ENCODE results near the gene MRPS2. TPM values are rescaled to one million over a fixed set of nuclear protein-coding genes. Genes with fewer than 3 reads are reported as not detected.

Gene MRPS2
- total and polyA plus RNA-seq, 2 donors (not counting 3 experiments of a cell fraction or from before 2014, with no cell fraction given) = 50.8 to 231 TPM

GRCh38 chr9:135498381-135499126 is 1.9 kb upstream of the MRPS2 start:
- TF ChIP-seq EZH2 (IDR thresholded peaks at IDR 0.05; ENCODE audit: borderline replicate concordance, low read depth, low read length, severe bottlenecking) = no peak
- TF ChIP-seq MAX (IDR thresholded peaks at IDR 0.05; ENCODE audit: insufficient read depth, insufficient read length) = no peak
- TF ChIP-seq CTCF (IDR thresholded peaks at IDR 0.05; ENCODE audit: extremely low read depth in 1 of 2, insufficient read depth in 1 of 2, low read depth in 1 of 2, low read length in 2 of 2) = no peak
- TF ChIP-seq GATA2 (IDR thresholded peaks at IDR 0.05; ENCODE audit: insufficient read depth, insufficient read length, low read depth, low read length) = no peak
- Histone ChIP-seq H3K36me3 (ENCODE audit: control insufficient read depth in 2 of 2, extremely low read depth in 1 of 2, insufficient read depth in 2 of 2, low read length in 2 of 2) (peaks cover 2 to 11% of the 10 kb centered on the region in 2 experiments), H2AFZ (ENCODE audit: low read depth, low read length) (no peak overlapping the region), H3K9me3 (replicated peaks; ENCODE audit: control insufficient read depth, insufficient read depth, low read length) (no peaks in the 10 kb centered on the region), H3K4me3 (replicated peaks in 1 of 3; ENCODE audit: insufficient read depth in 1 of 3, low read depth in 1 of 3, low read length in 3 of 3) (no peak overlapping the region), H3K9me1 (replicated peaks; ENCODE audit: control insufficient read depth, extremely low read depth, insufficient read depth, low read length) (no peaks in the 10 kb centered on the region), H3K27me3 (ENCODE audit: control insufficient read depth in 2 of 2, insufficient read depth in 2 of 2, low read length in 2 of 2) (no peaks in the 10 kb centered on the region), H3K4me1 (ENCODE audit: control insufficient read depth, extremely low read depth, insufficient read depth, low read length) (peaks cover 14% of the 10 kb centered on the region), H3K27ac (ENCODE audit: insufficient read depth, low read depth, low read length) (no peak overlapping the region), H3K79me2 (ENCODE audit: control insufficient read depth, insufficient read depth, low read length) (peaks cover 21% of the 10 kb centered on the region), H3K9ac (replicated peaks; ENCODE audit: extremely low read depth, insufficient read depth, low read length) (no peak overlapping the region), H3K4me2 (ENCODE audit: insufficient read depth, low read length) (no peak overlapping the region), H4K20me1 (replicated peaks; ENCODE audit: control insufficient read depth, extremely low read depth, insufficient read depth, low read length) (no peaks in the 10 kb centered on the region)
- POLR2A ChIA-PET = no interaction called here
- FAIRE-seq = no peak
- intact Hi-C loops (cut with micrococcal nuclease) = loop anchor here (1.0 kb wide), 1 partner anchor 18 kb away; no protein-coding TSS in a partner anchor
- CTCF ChIA-PET = no interaction called here
- dilution Hi-C loops (cut with MboI; ENCODE audit: extremely low pct_ligation_motif_present, low sequenced_read_pairs) = no loop called here
- BruUV-seq (replicated peaks) = no TSS peak
- DNase-seq (ENCODE audit: low read depth, low spot score) = no peak

Measured in endothelial cell of umbilical vein (primary cell).